Measurements from ENCODE around the gene PDIK1L. TPM values are rescaled to one million over a fixed set of nuclear protein-coding genes. Genes with fewer than 3 reads are reported as not detected.

PDIK1L gene
- total and polyA plus RNA-seq, 2 of the 4 experiments (the other 2 are of a cell fraction): 1.4 to 3.0 TPM

DNA sequence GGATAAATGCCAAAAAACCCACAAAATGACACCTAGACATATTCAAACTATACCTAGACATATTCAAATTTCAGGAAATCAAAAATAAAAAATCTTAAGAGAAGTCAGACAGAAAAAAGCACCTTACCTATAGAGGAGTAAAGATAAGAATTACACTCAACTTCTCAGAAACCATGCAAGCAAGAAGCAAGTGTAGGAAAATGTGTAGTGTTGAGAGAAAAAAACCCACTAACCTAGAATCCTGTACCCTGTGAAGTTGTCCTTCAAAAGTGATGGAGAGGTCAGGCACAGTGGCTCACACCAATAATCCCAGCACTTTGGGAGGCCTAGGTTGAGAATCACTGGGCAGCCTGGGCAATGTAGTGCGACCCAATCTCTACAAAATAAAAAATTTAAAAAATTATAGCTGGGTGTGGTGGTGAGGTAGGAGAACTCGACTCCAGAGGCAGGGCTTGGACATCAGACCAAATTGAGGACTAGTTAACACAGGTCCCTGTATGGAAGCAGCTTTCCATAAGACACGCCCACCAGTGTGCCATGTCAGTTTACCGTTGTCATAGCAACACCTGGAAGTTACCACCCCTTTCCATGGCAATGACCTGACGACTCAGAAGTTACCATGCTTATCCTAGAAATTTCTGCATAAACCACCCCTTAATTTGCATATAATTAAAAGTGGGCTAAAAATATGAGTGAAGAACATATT, 20.7 kb downstream of the PDIK1L start:
- Histone ChIP-seq H4K8ac (ENCODE audit: low read depth in 2 of 2, low read length in 2 of 2) (no peak overlapping the region), H3K27me3 (ENCODE audit: control insufficient read depth, insufficient read depth, low read length) (peaks cover 11% of the 10 kb centered on the region), H3K23ac (ENCODE audit: low read depth, low read length) (no peak overlapping the region), H3K18ac (ENCODE audit: low read depth, low read length) (no peak overlapping the region), H3K9ac (ENCODE audit: low read depth, low read length) (no peak overlapping the region), H4K5ac (ENCODE audit: low read depth, low read length) (no peak overlapping the region), H2BK5ac (ENCODE audit: low read depth, low read length, poor library complexity, severe bottlenecking) (no peak overlapping the region), H3K4me3 (ENCODE audit: insufficient read depth, low read depth, low read length) (no peak overlapping the region), H3K4me2 (ENCODE audit: low read depth, low read length) (no peak overlapping the region), H2BK120ac (ENCODE audit: low read depth, low read length) (no peak overlapping the region), H2AK5ac (ENCODE audit: low read depth, low read length) (no peak overlapping the region), H3K27ac (ENCODE audit: insufficient read depth, low read length) (no peak overlapping the region), H3K4ac (ENCODE audit: low read depth, low read length) (no peak overlapping the region), H4K91ac (ENCODE audit: insufficient read depth, low read depth, low read length) (no peak overlapping the region), H3K9me1 (ENCODE audit: insufficient read depth, low read length) (no peaks in the 10 kb centered on the region), H3K36me3 (ENCODE audit: control insufficient read depth, insufficient read depth, low read length) (no peaks in the 10 kb centered on the region), H2BK15ac (ENCODE audit: low read depth, low read length) (no peak overlapping the region), H3K79me1 (ENCODE audit: low read depth in 1 of 2, low read length in 2 of 2) (no peaks in the 10 kb centered on the region), H2AFZ (replicated peaks; ENCODE audit: low read length, poor library complexity) (no peak overlapping the region), H3K56ac (ENCODE audit: extremely low read depth, insufficient read depth, low read length) (no peak overlapping the region), H2BK20ac (ENCODE audit: low read depth, low read length) (no peak overlapping the region), H3K9me3 (ENCODE audit: control insufficient read depth, insufficient read depth, low read length) (no peaks in the 10 kb centered on the region), H4K20me1 (ENCODE audit: insufficient read depth, low read length) (no peaks in the 10 kb centered on the region), H3K14ac (replicated peaks; ENCODE audit: low read depth, low read length) (no peak overlapping the region), H2AK9ac (replicated peaks; ENCODE audit: low read depth, low read length, poor library complexity) (no peak overlapping the region), H3K4me1 (ENCODE audit: control insufficient read depth, insufficient read depth, low read length) (0 out of 2 replicates have a peak, but pooled peaks cover under 1% of the 10 kb centered on the region)
- no peak for TF ChIP-seq CEBPB (IDR thresholded peaks at IDR 0.05; ENCODE audit: low read depth, low read length)
- no peak for TF ChIP-seq CHD1 (IDR thresholded peaks at IDR 0.05; ENCODE audit: low read depth, low read length)
- no peak for TF ChIP-seq BHLHE40 (IDR thresholded peaks at IDR 0.05; ENCODE audit: low read depth, low read length)
- TF ChIP-seq, protein P1, sequence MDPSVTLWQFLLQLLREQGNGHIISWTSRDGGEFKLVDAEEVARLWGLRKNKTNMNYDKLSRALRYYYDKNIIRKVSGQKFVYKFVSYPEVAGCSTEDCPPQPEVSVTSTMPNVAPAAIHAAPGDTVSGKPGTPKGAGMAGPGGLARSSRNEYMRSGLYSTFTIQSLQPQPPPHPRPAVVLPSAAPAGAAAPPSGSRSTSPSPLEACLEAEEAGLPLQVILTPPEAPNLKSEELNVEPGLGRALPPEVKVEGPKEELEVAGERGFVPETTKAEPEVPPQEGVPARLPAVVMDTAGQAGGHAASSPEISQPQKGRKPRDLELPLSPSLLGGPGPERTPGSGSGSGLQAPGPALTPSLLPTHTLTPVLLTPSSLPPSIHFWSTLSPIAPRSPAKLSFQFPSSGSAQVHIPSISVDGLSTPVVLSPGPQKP (IDR thresholded peaks at IDR 0.05; ENCODE audit: borderline replicate concordance, low read depth, low read length): no peak
- TF ChIP-seq SMC3 (IDR thresholded peaks at IDR 0.05; ENCODE audit: low read depth, low read length): no peak
- TF ChIP-seq RCOR1 (IDR thresholded peaks at IDR 0.05; ENCODE audit: insufficient replicate concordance, low read length): no peak
- TF ChIP-seq MAZ (IDR thresholded peaks at IDR 0.05; ENCODE audit: borderline replicate concordance, low read depth, low read length): no peak
- TF ChIP-seq FOS (IDR thresholded peaks at IDR 0.05; ENCODE audit: low read depth, low read length): no peak
- TF ChIP-seq POLR2A (IDR thresholded peaks at IDR 0.05; ENCODE audit: low read depth, low read length): no peak
- no peak for TF ChIP-seq MAFK (IDR thresholded peaks at IDR 0.05; ENCODE audit: low read depth, low read length)
- intact Hi-C loops (cut with micrococcal nuclease): no loop called here
- WGBS, 2 experiments (ENCODE audit: extremely low coverage in 2 of 2, insufficient read length in 1 of 2): 50% methylated on average over 2 of the region's 5 CpGs; no CpG with 5 or more reads in 1 of the 2 experiments
- in situ Hi-C loops (cut with MboI; ENCODE audit: low sequenced_read_pairs): no loop called here
- dilution Hi-C loops (cut with HindIII; ENCODE audit: low sequenced_read_pairs, unreplicated experiment): no loop called here
- ATAC-seq (ENCODE audit: low read depth) (no peak), DNase-seq (no peak)
- no TSS peak for BruUV-seq (replicated peaks)
- ChIA-PET POLR2A (ENCODE audit: unreplicated experiment) (no interaction called here), CTCF (no interaction called here)

All from IMR-90 (cell line).